Lower leg skin (tissue), 4 donors: ENCODE results near the gene EHBP1. TPM values are rescaled to one million over a fixed set of nuclear protein-coding genes. Genes with fewer than 3 reads are reported as not detected.

Source experiments
- DNase-seq, 2 donors: peaks; one replicate each; pipeline ENCODE4 v3.0.0-alpha.2; 2019; ENCODE audit warnings: low spot score in 2 of 2
- H3K4me3 ChIP-seq: fragments of 200-600 bp; sonication (generic); 2 replicates; pipeline ENCODE4 v1.5.1; 2017; ENCODE audit warnings: mild to moderate bottlenecking, low read depth; ENCODE audit not compliant: poor library complexity, severe bottlenecking
- CTCF ChIP-seq, 3 donors: fragments of 450-650 bp; IDR thresholded peaks; one replicate each; pipeline ENCODE4 v1.5.1; 2016; ENCODE audit warnings: antibody characterized with exemption in 3 of 3, mild to moderate bottlenecking in 3 of 3, moderate library complexity in 2 of 3
- POLR2A ChIP-seq, 2 donors: fragments of 450-650 bp; IDR thresholded peaks; one replicate each; pipeline ENCODE4 v1.6.1; 2016 to 2017; ENCODE audit warnings: antibody characterized with exemption in 2 of 2, mild to moderate bottlenecking in 1 of 2, moderate library complexity in 1 of 2
- WGBS, 2 donors: methylation state at CpG; one replicate each; pipeline ENCODE4 v1.1.5; 2018; 5-methylcytosine and 5-hydroxymethylcytosine counted together
- intact Hi-C: fragments of 100-400 bp; cut with DNase I; formaldehyde crosslinking; loops from one replicate; pipeline ENCODE4 v1.15.0; 2023; ENCODE audit warnings: low total_unique reads
- total RNA-seq, 4 donors: library from RNA; depleted of rRNA; stranded (reverse); fragments of >200 nt; gene quantifications; one replicate each; pipeline ENCODE4 v1.1.0, GENCODE V29; 2016

EHBP1 gene
- total RNA-seq, 4 donors from 2014 or later: 33.8 to 67.8 (median 51.2) TPM

DNA sequence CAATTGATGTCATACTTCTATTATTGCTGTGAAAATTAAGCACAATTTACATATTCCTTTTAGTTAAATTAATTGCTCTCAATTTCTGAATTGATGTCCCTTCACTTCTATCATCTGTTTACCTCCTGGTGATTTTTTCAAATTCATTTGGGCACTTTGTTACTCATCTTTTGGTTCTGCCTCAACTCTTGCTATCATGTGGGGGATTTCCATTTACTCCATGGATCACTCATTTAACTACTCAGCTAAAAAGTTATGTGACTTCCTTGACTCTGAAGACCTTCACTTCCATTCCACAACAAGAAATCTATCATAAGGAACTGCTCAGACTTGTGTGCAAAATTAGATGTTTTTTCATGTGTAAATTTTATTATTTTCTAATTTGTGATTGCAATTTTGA lies 126.2 kb downstream of the EHBP1 start:
- TF ChIP-seq CTCF (IDR thresholded peaks at IDR 0.05) (no peak), POLR2A (IDR thresholded peaks at IDR 0.05) (no peak)
- intact Hi-C loops: no loop called here
- no peak for DNase-seq
- H3K4me3 ChIP-seq: no peak overlapping the region

- TF ChIP-seq CTCF (IDR thresholded peaks at IDR 0.05) (no peak), POLR2A (IDR thresholded peaks at IDR 0.05) (no peak)
- no peak for DNase-seq
- no peak overlapping the region for H3K4me3 ChIP-seq
- intact Hi-C loops: no loop called here
- WGBS, 2 donors: 96 to 100% methylated on average over 1 of the region's 1 CpG
Measured at GRCh38 chr2:62844311-62845090, 139.0 kb downstream of the EHBP1 start.

DNA sequence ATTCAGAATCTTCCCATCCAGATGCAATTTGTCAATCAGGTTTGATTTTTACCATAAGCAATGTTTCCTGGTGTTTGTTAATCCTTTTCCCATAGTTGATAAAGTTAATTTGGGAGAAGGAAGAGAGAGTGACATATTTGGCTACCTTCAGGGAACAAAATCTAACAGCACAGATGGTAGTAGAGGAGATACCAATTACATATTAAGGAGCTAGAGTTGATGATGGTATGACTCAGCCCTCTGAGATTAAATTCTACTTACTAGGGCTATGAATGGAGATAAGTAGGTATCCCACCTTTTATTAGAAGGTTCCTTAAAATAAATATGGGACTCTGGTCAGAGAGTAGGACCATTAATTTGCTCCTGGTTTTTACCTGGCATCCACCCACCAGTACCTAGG lies 139.7 kb downstream of the EHBP1 start:
- H3K4me3 ChIP-seq: no peak overlapping the region
- no peak for TF ChIP-seq CTCF (IDR thresholded peaks at IDR 0.05)
- no peak for TF ChIP-seq POLR2A (IDR thresholded peaks at IDR 0.05)
- no peak for DNase-seq
- intact Hi-C loops: no loop called here

DNA sequence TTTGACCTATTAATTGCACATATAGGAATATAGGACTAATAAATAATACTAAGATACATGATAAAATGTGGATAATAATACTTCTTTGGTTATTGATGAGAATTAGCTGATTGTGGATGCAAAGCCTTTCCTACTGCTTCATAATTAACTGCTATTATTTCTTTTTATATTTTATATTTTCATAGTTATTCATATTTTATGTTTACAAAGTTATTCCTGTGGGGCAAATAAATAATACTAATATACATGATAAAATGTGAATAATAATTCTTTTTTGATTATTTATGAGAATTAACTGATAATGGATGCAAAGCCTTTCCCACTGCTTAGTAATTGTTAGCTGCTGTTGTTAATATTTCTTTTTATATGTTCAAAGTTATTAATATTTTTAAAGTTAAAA lies 146.7 kb downstream of the EHBP1 start:
- intact Hi-C loops: no loop called here
- no peak overlapping the region for H3K4me3 ChIP-seq
- TF ChIP-seq CTCF (IDR thresholded peaks at IDR 0.05): no peak
- no peak for TF ChIP-seq POLR2A (IDR thresholded peaks at IDR 0.05)
- no peak for DNase-seq

- intact Hi-C loops: no loop called here
- WGBS, 2 donors: 95 to 99% methylated on average over 13 to 14 of the region's 14 CpGs
- no peak overlapping the region for H3K4me3 ChIP-seq
- DNase-seq: no peak
- no peak for TF ChIP-seq CTCF (IDR thresholded peaks at IDR 0.05)
- TF ChIP-seq POLR2A (IDR thresholded peaks at IDR 0.05): no peak
Measured at GRCh38 chr2:62854600-62855514, 149.3 kb downstream of the EHBP1 start.
